ENCODE data around the gene EVI5L.
"Not testable (repeated sequence)": the region's sequence is repeated elsewhere in the genome, so short reads cannot be mapped to it uniquely, and the experiment has no call there.

EVI5L gene

GRCh38 chr19:7847664-7848063 is 17.6 kb downstream of the EVI5L start:
- DNase-seq: no peak

GRCh38 chr19:7848779-7849457 is 18.9 kb downstream of the EVI5L start:
- no peak for DNase-seq

GRCh38 chr19:7849631-7849999 is 19.6 kb downstream of the EVI5L start:
- no peak for DNase-seq

GRCh38 chr19:7850000-7850813 is 20.2 kb downstream of the EVI5L start:
- DNase-seq: no peak

- no peak for DNase-seq
These were observed 21.1 kb downstream of the EVI5L start for GRCh38 chr19:7850945-7851622.

- no peak for DNase-seq
These were observed 21.8 kb downstream of the EVI5L start for GRCh38 chr19:7851623-7852500.

- peak; percentile 45 to 59 (median 50) for DNase-seq
These were observed 23.1 kb downstream of the EVI5L start for GRCh38 chr19:7852851-7853769.

- no peak for DNase-seq
These were observed 23.7 kb downstream of the EVI5L start for GRCh38 chr19:7853770-7854128.

- no peak for DNase-seq
These were observed 25.5 kb downstream of the EVI5L start for GRCh38 chr19:7855426-7856108.

- no peak for DNase-seq
These were observed 26.1 kb downstream of the EVI5L start for GRCh38 chr19:7856109-7856591.

- no peak for DNase-seq
These were observed 27.0 kb downstream of the EVI5L start for GRCh38 chr19:7856679-7857663.

- no peak for DNase-seq
These were observed 27.7 kb downstream of the EVI5L start for GRCh38 chr19:7857727-7858108.

GRCh38 chr19:7858109-7858770 is 28.2 kb downstream of the EVI5L start:
- peak in 1 of 5 experiments; percentile 60 for DNase-seq

GRCh38 chr19:7859087-7859486 is 29.1 kb downstream of the EVI5L start:
- not testable (repeated sequence) for DNase-seq

- DNase-seq: no peak
These were observed 30.1 kb downstream of the EVI5L start for GRCh38 chr19:7859831-7860713.

GRCh38 chr19:7860714-7861618 is 30.9 kb downstream of the EVI5L start:
- no peak for DNase-seq
